T-cell (primary cell): Measurements from ENCODE around the gene SERPINB11. TPM values are rescaled to one million over a fixed set of nuclear protein-coding genes. Genes with fewer than 3 reads are reported as not detected.

ENCODE experiments used
- ATAC-seq, 4 experiments: fragments of 200-7000 bp in 3 of 4; fragments of 150-1000 bp in 1 of 4; cut with Tn5 transposase; replicated peaks in 1 of 4; 1 replicate in 3 of 4; 2 replicates in 1 of 4; pipeline ENCODE4 v1.10.0; 2021; ENCODE audit warnings: moderate library complexity in 3 of 4, mild to moderate bottlenecking in 2 of 4, moderate number of reproducible peaks in 1 of 4
- CTCF ChIA-PET, 2 donors: fragments of 300-600 bp; sonication (Branson Sonifier 250); formaldehyde crosslinking; loops; one replicate each; lab custom pipeline; 2022; ENCODE audit warnings: antibody characterized with exemption in 2 of 2; lab: Charles Lee
- POLR2A ChIA-PET, 2 donors: fragments of 300-600 bp; sonication (Branson Sonifier 250); formaldehyde crosslinking; loops; one replicate each; lab custom pipeline; 2022; ENCODE audit warnings: antibody characterized with exemption in 2 of 2; lab: Charles Lee
- DNase-seq, 35 experiments: peaks; one replicate each; pipeline versions ENCODE4 v3.0.0 to v3.0.0-alpha.2; 2013 to 2023
- H3K27ac ChIP-seq: one replicate; pipeline ENCODE4 v1.5.1; 2013; ENCODE audit warnings: low read length
- H3K27me3 ChIP-seq, 2 experiments: replicated peaks in 1 of 2; 1 replicate in 1 of 2; 2 replicates in 1 of 2; pipeline versions ENCODE4 v1.6.1 to v1.7.0; 2013; ENCODE audit warnings: low read length in 1 of 2, mixed read lengths in 1 of 2; ENCODE audit not compliant: control insufficient read depth in 2 of 2, insufficient read depth in 2 of 2; ENCODE audit errors: extremely low read depth in 1 of 2
- H3K36me3 ChIP-seq, 2 donors: 1 replicate in 1 of 2; 2 replicates in 1 of 2; pipeline versions ENCODE4 v1.6.1 to v1.7.0; 2013; ENCODE audit warnings: low read length in 1 of 2; ENCODE audit not compliant: control insufficient read depth in 2 of 2, insufficient read depth in 1 of 2; ENCODE audit errors: extremely low read depth in 1 of 2
- H3K4me1 ChIP-seq, 2 experiments: 1 replicate in 1 of 2; 2 replicates in 1 of 2; pipeline versions ENCODE4 v1.6.1 to v1.7.0; 2013; ENCODE audit warnings: low read length in 2 of 2, mixed read lengths in 1 of 2; ENCODE audit not compliant: insufficient read depth in 2 of 2, control insufficient read depth in 1 of 2; ENCODE audit errors: extremely low read depth in 1 of 2
- H3K4me3 ChIP-seq, 2 donors: 1 replicate in 1 of 2; 2 replicates in 1 of 2; pipeline versions ENCODE4 v1.5.1 to v1.7.0; 2013; ENCODE audit warnings: mild to moderate bottlenecking in 2 of 2, low read length in 1 of 2, moderate library complexity in 1 of 2; ENCODE audit not compliant: control insufficient read depth in 1 of 2; ENCODE audit errors: extremely low read depth in 1 of 2
- H3K9me3 ChIP-seq: 2 replicates; pipeline ENCODE4 v1.7.0; 2013
- H3K27ac Mint-ChIP-seq, 2 donors: one replicate each; pipeline ENCODE4 v1.8.0; 2020 to 2021; ENCODE audit warnings: mild to moderate bottlenecking in 2 of 2, mixed read lengths in 2 of 2
- H3K27me3 Mint-ChIP-seq, 2 donors: one replicate each; pipeline ENCODE4 v1.8.0; 2021 to 2022; ENCODE audit warnings: mixed read lengths in 2 of 2
- H3K36me3 Mint-ChIP-seq: one replicate; pipeline ENCODE4 v1.8.0; 2021; ENCODE audit warnings: mixed read lengths
- H3K4me1 Mint-ChIP-seq, 3 donors: one replicate each; pipeline ENCODE4 v1.8.0; 2020 to 2022; ENCODE audit warnings: mixed read lengths in 3 of 3, mild to moderate bottlenecking in 1 of 3
- H3K4me3 Mint-ChIP-seq, 3 donors: one replicate each; pipeline ENCODE4 v1.8.0; 2020 to 2022; ENCODE audit warnings: mild to moderate bottlenecking in 3 of 3, mixed read lengths in 3 of 3, moderate library complexity in 3 of 3
- H3K9me3 Mint-ChIP-seq, 3 donors: one replicate each; pipeline ENCODE4 v1.8.0; 2020 to 2022; ENCODE audit warnings: mixed read lengths in 3 of 3
- WGBS: methylation state at CpG from one replicate; pipeline ENCODE4 v1.1.5; 2013; ENCODE audit warnings: missing lambda C conversion rate; ENCODE audit not compliant: insufficient coverage; 5-methylcytosine and 5-hydroxymethylcytosine counted together
- total RNA-seq, 35 experiments: library from RNA in 6 of 35; stranded (reverse) in 6 of 35; fragments of 120-200 nt in 1 of 35; gene quantifications; one replicate each; pipeline versions ENCODE4 v1.2.1 to v1.2.4 and lab custom pipeline; 2013 to 2026

Gene SERPINB11
- total RNA-seq, 5 donors from 2014 or later (not counting 1 experiment from before 2014, with no cell fraction given): not detected

- Histone ChIP-seq H3K27ac (no peak overlapping the region), H3K36me3 (no peaks in the 10 kb centered on the region), H3K4me1 (no peaks in the 10 kb centered on the region), H3K27me3 (peaks cover 0 to 11% of the 10 kb centered on the region in 2 experiments), H3K9me3 (no peaks in the 10 kb centered on the region), H3K4me3 (no peak overlapping the region)
- ChIA-PET POLR2A (no interaction called here), CTCF (no interaction called here)
- H3K36me3 Mint-ChIP-seq: no peaks in the 10 kb centered on the region
- peaks cover 8 to 17% (median 13%) of the 10 kb centered on the region in 3 donors for H3K9me3 Mint-ChIP-seq
- no peak for DNase-seq
- no peak overlapping the region for H3K4me3 Mint-ChIP-seq
- no peak for ATAC-seq
- no CpG with 5 or more reads among the region's 2 CpGs for WGBS
- no peaks in the 10 kb centered on the region for H3K4me1 Mint-ChIP-seq
- H3K27me3 Mint-ChIP-seq: peaks cover 3 to 7% of the 10 kb centered on the region in 2 donors
- H3K27ac Mint-ChIP-seq: no peak overlapping the region
Observed at GRCh38 chr18:63689064-63689463, 13.7 kb upstream of the SERPINB11 start.

GRCh38 chr18:63697097-63697660, 5.6 kb upstream of the SERPINB11 start:
- CTCF ChIA-PET: no interaction called here
- H3K9me3 Mint-ChIP-seq: peaks cover 2 to 8% (median 7%) of the 10 kb centered on the region in 3 donors
- H3K27me3 Mint-ChIP-seq: peaks cover 0 to 3% of the 10 kb centered on the region in 2 donors
- no peaks in the 10 kb centered on the region for H3K4me1 ChIP-seq
- WGBS: no CpG with 5 or more reads among the region's 3 CpGs
- H3K27me3 ChIP-seq: no peaks in the 10 kb centered on the region
- ATAC-seq (no peak), DNase-seq (no peak)
- no peaks in the 10 kb centered on the region for H3K9me3 ChIP-seq
- POLR2A ChIA-PET: no interaction called here
- H3K4me3 ChIP-seq: no peak overlapping the region
- H3K4me3 Mint-ChIP-seq: no peak overlapping the region
- H3K36me3 Mint-ChIP-seq: no peaks in the 10 kb centered on the region
- no peaks in the 10 kb centered on the region for H3K36me3 ChIP-seq
- no peaks in the 10 kb centered on the region for H3K4me1 Mint-ChIP-seq
- no peak overlapping the region for H3K27ac Mint-ChIP-seq
- no peak overlapping the region for H3K27ac ChIP-seq

- H3K36me3 Mint-ChIP-seq: no peaks in the 10 kb centered on the region
- H3K9me3 ChIP-seq: no peaks in the 10 kb centered on the region
- no peak overlapping the region for H3K27ac Mint-ChIP-seq
- H3K36me3 ChIP-seq: no peaks in the 10 kb centered on the region
- no peaks in the 10 kb centered on the region for H3K27me3 ChIP-seq
- H3K4me3 Mint-ChIP-seq: no peak overlapping the region
- H3K4me1 Mint-ChIP-seq: no peaks in the 10 kb centered on the region
- no peak overlapping the region for H3K27ac ChIP-seq
- H3K4me3 ChIP-seq: no peak overlapping the region
- H3K4me1 ChIP-seq: no peaks in the 10 kb centered on the region
- ATAC-seq (no peak), DNase-seq (no peak)
- 67% methylated on average over 3 of the region's 3 CpGs for WGBS
- ChIA-PET POLR2A (no interaction called here), CTCF (no interaction called here)
- peaks cover 0 to 4% (median 4%) of the 10 kb centered on the region in 3 donors for H3K9me3 Mint-ChIP-seq
- peaks cover 0 to 3% of the 10 kb centered on the region in 2 donors for H3K27me3 Mint-ChIP-seq
Observed at GRCh38 chr18:63700501-63700900, 2.3 kb upstream of the SERPINB11 start.

- ChIA-PET CTCF (no interaction called here), POLR2A (no interaction called here)
- no peak for ATAC-seq
Observed at GRCh38 chr18:63701952-63702351, 808 bp upstream of the SERPINB11 start.

GRCh38 chr18:63705401-63705800, 2.6 kb downstream of the SERPINB11 start:
- ATAC-seq (no peak), DNase-seq (no peak)
- Mint-ChIP-seq H3K27me3 (no peaks in the 10 kb centered on the region), H3K4me1 (no peaks in the 10 kb centered on the region), H3K9me3 (no peaks in the 10 kb centered on the region), H3K36me3 (no peaks in the 10 kb centered on the region), H3K4me3 (no peak overlapping the region), H3K27ac (no peak overlapping the region)
- H3K27ac ChIP-seq: no peak overlapping the region
- no peak overlapping the region for H3K4me3 ChIP-seq
- H3K27me3 ChIP-seq: no peaks in the 10 kb centered on the region
- POLR2A ChIA-PET: no interaction called here
- H3K36me3 ChIP-seq: no peaks in the 10 kb centered on the region
- no CpG with 5 or more reads among the region's 2 CpGs for whole genome bisulfite sequencing
- no peaks in the 10 kb centered on the region for H3K4me1 ChIP-seq
- H3K9me3 ChIP-seq: no peaks in the 10 kb centered on the region
- CTCF ChIA-PET: no interaction called here

More at GRCh38 chr18:63701952-63702351, 808 bp upstream of the SERPINB11 start:
- no peaks in the 10 kb centered on the region for H3K4me1 Mint-ChIP-seq
- H3K36me3 Mint-ChIP-seq: no peaks in the 10 kb centered on the region
- H3K27me3 Mint-ChIP-seq: peaks cover 0 to 3% of the 10 kb centered on the region in 2 donors
- no CpG with 5 or more reads among the region's 5 CpGs for whole genome bisulfite sequencing
- Histone ChIP-seq H3K9me3 (no peaks in the 10 kb centered on the region), H3K4me3 (no peak overlapping the region), H3K36me3 (no peaks in the 10 kb centered on the region), H3K27me3 (no peaks in the 10 kb centered on the region), H3K4me1 (no peaks in the 10 kb centered on the region), H3K27ac (no peak overlapping the region)
- H3K9me3 Mint-ChIP-seq: peaks cover 0 to 4% (median 0%) of the 10 kb centered on the region in 3 donors
- DNase-seq: no peak
- no peak overlapping the region for H3K4me3 Mint-ChIP-seq
- no peak overlapping the region for H3K27ac Mint-ChIP-seq

GRCh38 chr18:63707816-63708215, 5.1 kb downstream of the SERPINB11 start:
- CTCF ChIA-PET: no interaction called here
- ATAC-seq (no peak), DNase-seq (no peak)
- WGBS: 69% methylated on average over 1 of the region's 1 CpG
- Histone ChIP-seq H3K27ac (no peak overlapping the region), H3K4me1 (no peaks in the 10 kb centered on the region), H3K27me3 (no peaks in the 10 kb centered on the region), H3K9me3 (no peaks in the 10 kb centered on the region), H3K4me3 (no peak overlapping the region), H3K36me3 (no peaks in the 10 kb centered on the region)
- POLR2A ChIA-PET: no interaction called here
- H3K27ac Mint-ChIP-seq: no peak overlapping the region
- no peaks in the 10 kb centered on the region for H3K4me1 Mint-ChIP-seq
- H3K36me3 Mint-ChIP-seq: no peaks in the 10 kb centered on the region
- H3K9me3 Mint-ChIP-seq: peaks cover 0 to 5% (median under 1%) of the 10 kb centered on the region in 3 donors
- no peaks in the 10 kb centered on the region for H3K27me3 Mint-ChIP-seq
- H3K4me3 Mint-ChIP-seq: no peak overlapping the region

GRCh38 chr18:63708650-63709049, 5.9 kb downstream of the SERPINB11 start:
- Mint-ChIP-seq H3K27ac (no peak overlapping the region), H3K4me1 (no peaks in the 10 kb centered on the region), H3K9me3 (peaks cover 0 to 9% (median 8%) of the 10 kb centered on the region in 3 donors), H3K4me3 (no peak overlapping the region), H3K36me3 (no peaks in the 10 kb centered on the region), H3K27me3 (no peaks in the 10 kb centered on the region)
- H3K4me1 ChIP-seq: no peaks in the 10 kb centered on the region
- POLR2A ChIA-PET: no interaction called here
- H3K4me3 ChIP-seq: no peak overlapping the region
- DNase-seq (no peak), ATAC-seq (no peak)
- H3K36me3 ChIP-seq: no peaks in the 10 kb centered on the region
- H3K27me3 ChIP-seq: no peaks in the 10 kb centered on the region
- WGBS: 40% methylated on average over 2 of the region's 3 CpGs
- no peaks in the 10 kb centered on the region for H3K9me3 ChIP-seq
- CTCF ChIA-PET: no interaction called here
- no peak overlapping the region for H3K27ac ChIP-seq
